IPS-20b (cell line): ENCODE measurements around the gene C5.

Experiments used
- H3K27ac ChIP-seq: one replicate; pipeline ENCODE4 v1.5.1; 2013; ENCODE audit warnings: low read length
- H3K27me3 ChIP-seq: 2 replicates; pipeline ENCODE4 v1.6.1; 2013; ENCODE audit warnings: mild to moderate bottlenecking, low read length, inconsistent platforms; ENCODE audit not compliant: insufficient read depth
- H3K36me3 ChIP-seq: 2 replicates; pipeline ENCODE4 v1.6.1; 2013; ENCODE audit warnings: low read depth, mild to moderate bottlenecking, inconsistent platforms, low read length, moderate library complexity; ENCODE audit not compliant: insufficient read depth
- H3K4me1 ChIP-seq: 2 replicates; pipeline ENCODE4 v1.6.1; 2013; ENCODE audit warnings: mild to moderate bottlenecking, control low read depth, inconsistent platforms, low read length, moderate library complexity; ENCODE audit not compliant: insufficient read depth
- H3K4me3 ChIP-seq: 2 replicates; pipeline ENCODE4 v1.5.1; 2013; ENCODE audit warnings: mild to moderate bottlenecking, low read length, inconsistent platforms
- H3K9ac ChIP-seq: 2 replicates; pipeline ENCODE4 v1.6.1; 2013; ENCODE audit warnings: low read depth, mild to moderate bottlenecking, inconsistent platforms, low read length, moderate library complexity
- H3K9me3 ChIP-seq: 2 replicates; pipeline ENCODE4 v1.6.1; 2013; ENCODE audit warnings: mild to moderate bottlenecking, low read depth, low read length, inconsistent platforms; ENCODE audit not compliant: insufficient read depth

C5 gene

GRCh38 chr9:120912958-120913646 lies 137.0 kb downstream of the C5 start:
- Histone ChIP-seq H3K27me3 (no peaks in the 10 kb centered on the region), H3K4me1 (peaks cover 13% of the 10 kb centered on the region; the same call in 1 of the 2 replicates), H3K27ac (peak overlapping the region; percentile 30), H3K36me3 (no peaks in the 10 kb centered on the region), H3K9ac (no peak overlapping the region; the same call in 1 of the 2 replicates), H3K4me3 (no peak overlapping the region), H3K9me3 (no peaks in the 10 kb centered on the region)

DNA sequence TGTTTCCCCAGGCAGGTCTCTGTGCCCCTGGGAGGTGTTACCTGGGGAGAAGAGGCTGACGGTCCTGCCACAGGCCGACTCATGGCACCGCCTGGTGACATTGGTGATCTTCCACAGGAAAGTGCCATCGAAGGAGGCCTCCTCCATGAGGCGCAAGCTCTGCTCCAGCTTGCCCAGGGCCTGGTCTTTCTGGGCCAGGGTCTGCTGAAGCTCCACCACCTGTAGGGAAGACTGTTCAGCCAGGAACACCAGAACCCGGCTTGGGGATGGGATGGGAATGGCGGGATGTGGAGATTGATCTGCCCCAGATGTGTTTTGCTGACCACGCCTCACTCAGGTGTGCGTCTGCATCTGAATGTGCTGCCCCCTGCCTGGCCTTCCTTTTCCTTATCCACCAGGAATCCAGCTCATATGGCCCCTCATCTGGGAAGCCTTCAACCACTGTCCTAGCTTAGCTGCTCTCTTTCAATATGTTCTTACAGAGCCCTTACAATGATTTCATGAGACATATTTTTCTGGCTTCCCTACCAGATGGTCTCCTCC lies 138.7 kb downstream of the C5 start:
- Histone ChIP-seq H3K4me1 (peaks cover 13% of the 10 kb centered on the region; the same call in 1 of the 2 replicates), H3K9ac (peak overlapping the region; percentile 4; the same call in 1 of the 2 replicates), H3K4me3 (peak overlapping the region; percentile 19; the same call in 1 of the 2 replicates), H3K27me3 (no peaks in the 10 kb centered on the region), H3K27ac (peak overlapping the region; percentile 46), H3K9me3 (no peaks in the 10 kb centered on the region), H3K36me3 (no peaks in the 10 kb centered on the region)

- H3K27me3 ChIP-seq: no peaks in the 10 kb centered on the region
- peaks cover 13% of the 10 kb centered on the region; the same call in 1 of the 2 replicates for H3K4me1 ChIP-seq
- H3K27ac ChIP-seq: no peak overlapping the region
- no peak overlapping the region for H3K4me3 ChIP-seq
- H3K9ac ChIP-seq: no peak overlapping the region
- no peaks in the 10 kb centered on the region for H3K9me3 ChIP-seq
- H3K36me3 ChIP-seq: no peaks in the 10 kb centered on the region
These were observed 139.4 kb downstream of the C5 start for GRCh38 chr9:120910643-120911042.

DNA sequence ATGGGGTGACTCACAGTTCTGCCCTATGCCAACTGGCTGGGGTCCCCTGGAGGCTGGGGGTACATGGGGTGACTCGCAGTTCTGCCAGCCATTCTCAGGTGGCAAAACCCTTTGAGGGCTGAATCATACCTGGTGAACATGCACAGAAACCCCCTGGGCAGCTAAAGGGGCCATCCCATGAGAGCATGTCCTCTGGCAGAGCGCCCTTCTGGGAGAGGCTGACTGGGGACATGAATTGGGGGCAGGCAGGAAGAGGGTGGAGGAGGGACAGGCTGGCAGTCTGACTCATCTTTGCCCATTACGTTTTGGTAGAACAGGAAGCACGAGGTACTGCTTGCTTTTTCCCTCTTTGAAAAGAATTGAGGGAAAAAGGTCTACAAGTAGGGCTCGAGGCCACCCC lies 140.2 kb downstream of the C5 start:
- Histone ChIP-seq H3K4me3 (no peak overlapping the region), H3K36me3 (no peaks in the 10 kb centered on the region), H3K9me3 (no peaks in the 10 kb centered on the region), H3K27me3 (no peaks in the 10 kb centered on the region), H3K9ac (no peak overlapping the region), H3K4me1 (peaks cover 13% of the 10 kb centered on the region; the same call in 1 of the 2 replicates), H3K27ac (no peak overlapping the region)

DNA sequence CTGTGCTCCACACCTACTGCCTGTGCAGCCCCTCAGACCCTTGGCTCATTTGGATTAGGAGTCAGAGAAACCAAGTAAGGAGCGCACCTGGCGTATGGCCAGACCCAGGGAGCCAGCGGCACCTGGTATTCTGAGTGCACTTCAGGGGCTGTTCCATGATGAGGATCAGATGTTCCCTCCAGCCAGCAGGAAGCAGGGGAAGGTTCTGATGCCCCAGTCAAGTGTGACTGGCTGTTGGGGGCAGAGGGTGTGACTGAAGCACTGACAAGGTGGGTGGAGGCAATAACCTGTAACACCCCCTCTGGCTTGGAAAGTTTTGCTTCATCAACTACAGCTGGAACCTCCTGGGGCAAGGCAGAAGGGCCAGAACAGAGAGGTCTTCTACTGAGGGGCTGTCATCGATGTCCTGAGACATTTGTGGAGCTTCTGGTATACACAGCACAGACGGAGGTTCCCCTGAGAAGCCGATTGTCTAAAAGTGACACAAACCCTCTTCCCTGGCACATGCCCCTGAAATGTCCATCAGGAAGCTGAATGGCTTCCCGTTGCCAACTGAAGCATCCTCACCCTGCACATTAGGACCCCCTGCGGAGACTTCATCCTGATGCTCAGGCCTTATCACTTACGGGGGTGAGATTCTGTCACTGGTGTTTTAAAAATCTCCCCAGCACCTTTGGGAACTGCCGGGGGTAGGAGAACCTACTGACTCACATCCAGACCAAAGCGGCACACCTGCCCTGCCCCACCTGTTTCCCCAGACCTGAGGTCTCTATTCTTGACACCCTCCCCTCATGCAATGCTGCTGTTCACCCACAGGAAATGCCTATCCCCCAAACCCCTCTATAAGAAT lies 144.5 kb downstream of the C5 start:
- Histone ChIP-seq H3K4me3 (no peak overlapping the region), H3K27me3 (no peaks in the 10 kb centered on the region), H3K36me3 (no peaks in the 10 kb centered on the region), H3K4me1 (no peaks in the 10 kb centered on the region), H3K9ac (no peak overlapping the region), H3K9me3 (no peaks in the 10 kb centered on the region), H3K27ac (no peak overlapping the region)

DNA sequence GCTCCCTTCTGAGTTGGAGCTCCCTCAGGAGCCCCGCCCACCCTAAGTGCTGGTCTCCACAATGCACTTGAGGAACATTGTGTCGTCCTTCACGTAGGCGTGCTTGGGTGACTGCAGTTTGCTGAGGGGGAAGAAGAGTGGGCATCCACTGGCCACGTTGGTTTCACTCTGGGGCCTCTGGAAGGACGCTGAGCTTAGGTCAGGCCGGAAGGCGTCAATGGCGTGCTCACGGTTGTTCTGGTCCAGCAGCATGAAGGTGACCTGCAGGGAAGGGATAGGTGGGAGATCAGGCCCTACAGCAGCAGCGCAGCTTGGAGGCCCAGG lies 145.1 kb downstream of the C5 start:
- Histone ChIP-seq H3K9ac (no peak overlapping the region), H3K4me3 (no peak overlapping the region), H3K27me3 (no peaks in the 10 kb centered on the region), H3K9me3 (no peaks in the 10 kb centered on the region), H3K4me1 (no peaks in the 10 kb centered on the region), H3K27ac (no peak overlapping the region), H3K36me3 (no peaks in the 10 kb centered on the region)

DNA sequence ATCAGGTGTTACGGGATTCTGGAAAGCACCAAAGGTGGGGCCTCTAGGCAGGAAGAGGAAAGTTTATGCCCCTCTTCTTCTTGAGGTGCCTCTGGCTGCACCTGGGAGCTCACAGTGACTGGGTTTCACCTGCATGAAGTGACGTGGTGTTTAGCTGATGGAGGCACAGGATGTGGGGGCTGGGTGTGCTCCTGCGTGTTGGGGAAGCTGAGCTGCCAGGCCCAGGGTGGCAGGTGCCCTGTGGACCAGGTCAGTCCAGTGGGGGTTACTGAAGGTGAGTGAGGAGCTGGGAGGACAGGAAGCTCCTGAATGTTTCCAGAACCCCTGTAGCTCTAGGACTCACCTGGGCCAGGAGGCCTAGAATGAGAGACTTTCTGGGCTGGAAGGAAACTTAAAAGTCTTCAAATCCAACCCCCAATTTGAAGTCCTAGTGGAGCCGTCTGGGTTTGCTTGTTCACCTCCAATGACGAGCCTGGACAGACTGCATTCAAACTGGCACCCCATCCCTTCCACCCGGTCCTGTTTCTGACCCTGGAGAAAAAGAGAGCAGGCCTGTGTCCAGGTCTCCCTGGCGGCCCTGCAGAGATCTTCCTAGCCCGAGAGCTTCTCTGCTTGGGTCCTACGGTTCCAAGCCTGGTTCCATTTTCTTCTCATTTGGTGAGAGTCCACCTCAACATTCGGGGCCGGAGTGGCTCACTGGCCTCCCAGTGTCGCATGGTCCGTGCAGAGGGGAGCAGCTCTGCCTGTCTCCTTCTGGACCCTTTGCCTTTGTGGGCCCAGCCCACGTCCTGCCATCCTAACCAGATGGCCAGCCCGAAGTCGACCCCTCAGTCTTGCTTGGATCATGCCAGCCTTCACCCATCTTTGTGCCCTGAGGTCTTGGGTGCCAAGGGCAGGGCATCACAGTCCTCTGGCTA lies 145.8 kb downstream of the C5 start:
- Histone ChIP-seq H3K4me1 (no peaks in the 10 kb centered on the region), H3K27ac (no peak overlapping the region), H3K9ac (no peak overlapping the region), H3K9me3 (no peaks in the 10 kb centered on the region), H3K36me3 (no peaks in the 10 kb centered on the region), H3K4me3 (no peak overlapping the region), H3K27me3 (no peaks in the 10 kb centered on the region)

- Histone ChIP-seq H3K4me3 (no peak overlapping the region), H3K36me3 (no peaks in the 10 kb centered on the region), H3K27me3 (no peaks in the 10 kb centered on the region), H3K27ac (no peak overlapping the region), H3K4me1 (no peaks in the 10 kb centered on the region), H3K9ac (no peak overlapping the region), H3K9me3 (no peaks in the 10 kb centered on the region)
These were observed 147.2 kb downstream of the C5 start for GRCh38 chr9:120902569-120903535.
